Neuronal stem cell (in vitro differentiated cells): ENCODE measurements around the gene MCHR1.
A peak's percentile ranks its signal among the peaks of the same experiment; 100 is the strongest.

Experiments used
- DNase-seq: peaks from one replicate; pipeline ENCODE4 v3.0.0-alpha.2; 2013; ENCODE audit warnings: low spot score
- H2AFZ ChIP-seq: one replicate; pipeline ENCODE4 v1.6.1; 2013; ENCODE audit warnings: mild to moderate bottlenecking, low read length, inconsistent platforms
- H2AK5ac ChIP-seq: 2 replicates; pipeline ENCODE4 v1.6.1; 2013; ENCODE audit warnings: low read depth, mild to moderate bottlenecking, inconsistent platforms, low read length, moderate library complexity, mixed read lengths
- H2BK120ac ChIP-seq: 2 replicates; pipeline ENCODE4 v1.6.1; 2013; ENCODE audit warnings: low read depth, mild to moderate bottlenecking, inconsistent platforms, low read length, moderate library complexity, mixed read lengths
- H2BK12ac ChIP-seq: one replicate; pipeline ENCODE4 v1.6.1; 2013; ENCODE audit warnings: low read length, inconsistent platforms
- H2BK15ac ChIP-seq: 2 replicates; pipeline ENCODE4 v1.6.1; 2013; ENCODE audit warnings: mild to moderate bottlenecking, low read length, inconsistent platforms, mixed read lengths
- H2BK5ac ChIP-seq: one replicate; pipeline ENCODE4 v1.6.1; 2013; ENCODE audit warnings: inconsistent platforms, mild to moderate bottlenecking, low read length, moderate library complexity
- H3K14ac ChIP-seq: one replicate; pipeline ENCODE4 v1.6.1; 2013; ENCODE audit warnings: low read length, inconsistent platforms
- H3K18ac ChIP-seq: 2 replicates; pipeline ENCODE4 v1.6.1; 2013; ENCODE audit warnings: low read length, inconsistent platforms
- H3K23ac ChIP-seq: 2 replicates; pipeline ENCODE4 v1.6.1; 2013; ENCODE audit warnings: low read depth, mild to moderate bottlenecking, mixed read lengths, low read length, inconsistent platforms; ENCODE audit not compliant: poor library complexity
- H3K27ac ChIP-seq: replicated peaks from 3 replicates; pipeline ENCODE4 v1.5.1; 2013; ENCODE audit warnings: low read length, inconsistent platforms
- H3K27me3 ChIP-seq, 3 experiments: 2 replicates each; pipeline ENCODE4 v1.6.1; 2013; ENCODE audit warnings: low read length in 3 of 3, mild to moderate bottlenecking in 2 of 3, inconsistent platforms in 1 of 3, low read depth in 1 of 3, mixed read lengths in 1 of 3, moderate library complexity in 1 of 3; ENCODE audit not compliant: control insufficient read depth in 3 of 3, insufficient read depth in 3 of 3
- H3K36me3 ChIP-seq, 2 donors: replicated peaks in 1 of 2; 2 replicates each; pipeline ENCODE4 v1.6.1; 2013; ENCODE audit warnings: low read length in 2 of 2; ENCODE audit not compliant: control insufficient read depth in 2 of 2, insufficient read depth in 2 of 2
- H3K4ac ChIP-seq: 2 replicates; pipeline ENCODE4 v1.6.1; 2013; ENCODE audit warnings: inconsistent platforms, mild to moderate bottlenecking, low read length, moderate library complexity
- H3K4me1 ChIP-seq, 2 donors: 1 replicate in 1 of 2; 2 replicates in 1 of 2; pipeline ENCODE4 v1.6.1; 2013; ENCODE audit warnings: low read length in 2 of 2, low read depth in 1 of 2; ENCODE audit not compliant: control insufficient read depth in 2 of 2, insufficient read depth in 1 of 2
- H3K4me2 ChIP-seq: one replicate; pipeline ENCODE4 v1.6.1; 2013; ENCODE audit warnings: mild to moderate bottlenecking, low read length, inconsistent platforms; ENCODE audit not compliant: insufficient read depth, poor library complexity, severe bottlenecking
- H3K4me3 ChIP-seq, 2 donors: 2 replicates each; pipeline ENCODE4 v1.5.1; 2013; ENCODE audit warnings: low read length in 2 of 2, mild to moderate bottlenecking in 2 of 2, inconsistent platforms in 1 of 2, moderate library complexity in 1 of 2
- H3K79me1 ChIP-seq: one replicate; pipeline ENCODE4 v1.6.1; 2013; ENCODE audit warnings: low read depth, mild to moderate bottlenecking, inconsistent platforms, low read length, moderate library complexity
- H3K9ac ChIP-seq: one replicate; pipeline ENCODE4 v1.6.1; 2013; ENCODE audit warnings: mild to moderate bottlenecking, low read depth, low read length, inconsistent platforms; ENCODE audit not compliant: poor library complexity
- H3K9me3 ChIP-seq, 2 donors: replicated peaks in 1 of 2; 2 replicates each; pipeline versions ENCODE3 to v1.6.1; 2013; ENCODE audit warnings: low read length in 2 of 2, mild to moderate bottlenecking in 2 of 2, inconsistent platforms in 1 of 2, low read depth in 1 of 2, mixed read lengths in 1 of 2, moderate library complexity in 1 of 2; ENCODE audit not compliant: control insufficient read depth in 2 of 2, insufficient read depth in 1 of 2
- H4K8ac ChIP-seq: one replicate; pipeline ENCODE4 v1.6.1; 2013; ENCODE audit warnings: low read depth, mild to moderate bottlenecking, inconsistent platforms, low read length, moderate library complexity
- H4K91ac ChIP-seq: one replicate; pipeline ENCODE4 v1.6.1; 2013; ENCODE audit warnings: low read length, low read depth, mild to moderate bottlenecking, inconsistent platforms; ENCODE audit not compliant: poor library complexity
- WGBS, 2 donors: extraction: QIAGEN DNeasy Blood & Tissue Kit; methylation state at CpG; one replicate each; pipeline ENCODE4 v1.1.7; 2013; ENCODE audit warnings: missing lambda C conversion rate in 2 of 2, mixed read lengths in 1 of 2; ENCODE audit not compliant: insufficient read length in 2 of 2, insufficient replicate concordance in 1 of 2; ENCODE audit errors: extremely low coverage in 2 of 2; 5-methylcytosine and 5-hydroxymethylcytosine counted together

Gene MCHR1

DNA sequence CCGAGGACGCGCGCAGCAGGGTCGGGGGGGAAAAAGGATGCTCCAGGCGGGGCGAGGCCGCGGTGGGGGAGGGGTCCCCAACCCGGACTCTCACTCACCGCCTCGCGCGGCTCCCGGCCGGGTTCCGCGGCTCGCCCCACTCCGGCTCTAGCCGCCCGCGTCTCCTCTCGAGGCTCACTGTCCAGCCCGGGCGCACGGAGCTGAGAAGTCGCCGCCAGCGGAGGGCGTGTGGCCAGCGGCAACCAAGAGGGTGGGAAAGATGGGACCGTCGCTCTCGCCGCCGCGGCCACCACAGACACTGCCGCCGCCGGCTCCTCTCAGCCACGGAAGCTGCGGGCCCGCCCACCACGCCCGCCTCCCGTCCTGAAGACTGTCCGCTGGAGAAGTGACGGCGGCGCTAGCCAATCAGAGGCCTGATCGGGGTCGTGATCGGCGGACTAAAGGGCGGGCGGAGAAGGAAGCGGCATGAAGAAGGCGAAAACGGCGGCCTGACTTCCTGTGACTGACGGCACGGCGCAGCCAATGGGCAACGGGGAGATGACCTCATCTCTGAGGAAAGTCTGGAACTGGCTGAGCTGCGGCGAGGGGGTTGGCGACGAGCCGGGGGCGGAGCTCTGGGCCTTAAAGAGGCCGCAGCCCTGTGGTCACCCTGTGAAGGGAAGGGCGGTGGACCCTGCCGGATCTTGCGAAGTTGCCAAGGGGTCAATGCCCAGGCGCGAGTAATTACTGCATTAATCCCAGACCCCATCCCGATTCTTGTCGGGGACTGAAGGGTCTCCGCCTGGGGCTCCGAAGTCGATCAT is 42.7 kb upstream of the MCHR1 start, which contains the start of gene MRTFA:
TSS of gene MRTFA (minus strand) at position 340 of the 803 bp plus-strand sequence.
- Histone ChIP-seq H3K9ac (peak within 1 kb of the TSS; percentile 98), H2BK12ac (peak within 1 kb of the TSS; percentile 30), H3K27ac (peak within 1 kb of the TSS; percentile 65), H3K14ac (peak within 1 kb of the TSS; percentile 98), H2BK5ac (peak within 1 kb of the TSS; percentile 96), H4K91ac (no peak within 1 kb of the TSS), H3K18ac (peak within 1 kb of the TSS; percentile 98), H3K4me1 (peaks cover 5 to 12% of the 10 kb centered on the region in 2 donors), H2AK5ac (peak within 1 kb of the TSS; percentile 61), H2AFZ (peak within 1 kb of the TSS; percentile 97), H2BK15ac (peak within 1 kb of the TSS; percentile 78), H3K4me2 (peak within 1 kb of the TSS; percentile 90), H3K4ac (no peak within 1 kb of the TSS), H3K4me3 (peak within 1 kb of the TSS; percentile 62 to 99), H3K27me3 (no peaks in the 10 kb centered on the region), H4K8ac (no peak within 1 kb of the TSS), H3K23ac (peak within 1 kb of the TSS; percentile 90), H3K36me3 (no peaks in the 10 kb centered on the region), H2BK120ac (peak within 1 kb of the TSS; percentile 30), H3K9me3 (peaks cover 0 to 11% of the 10 kb centered on the region in 2 donors), H3K79me1 (peaks cover 11% of the 10 kb centered on the region)
- peak; percentile 100 for DNase-seq
- no CpG with 5 or more reads among the region's 82 CpGs for WGBS, 2 donors

DNA sequence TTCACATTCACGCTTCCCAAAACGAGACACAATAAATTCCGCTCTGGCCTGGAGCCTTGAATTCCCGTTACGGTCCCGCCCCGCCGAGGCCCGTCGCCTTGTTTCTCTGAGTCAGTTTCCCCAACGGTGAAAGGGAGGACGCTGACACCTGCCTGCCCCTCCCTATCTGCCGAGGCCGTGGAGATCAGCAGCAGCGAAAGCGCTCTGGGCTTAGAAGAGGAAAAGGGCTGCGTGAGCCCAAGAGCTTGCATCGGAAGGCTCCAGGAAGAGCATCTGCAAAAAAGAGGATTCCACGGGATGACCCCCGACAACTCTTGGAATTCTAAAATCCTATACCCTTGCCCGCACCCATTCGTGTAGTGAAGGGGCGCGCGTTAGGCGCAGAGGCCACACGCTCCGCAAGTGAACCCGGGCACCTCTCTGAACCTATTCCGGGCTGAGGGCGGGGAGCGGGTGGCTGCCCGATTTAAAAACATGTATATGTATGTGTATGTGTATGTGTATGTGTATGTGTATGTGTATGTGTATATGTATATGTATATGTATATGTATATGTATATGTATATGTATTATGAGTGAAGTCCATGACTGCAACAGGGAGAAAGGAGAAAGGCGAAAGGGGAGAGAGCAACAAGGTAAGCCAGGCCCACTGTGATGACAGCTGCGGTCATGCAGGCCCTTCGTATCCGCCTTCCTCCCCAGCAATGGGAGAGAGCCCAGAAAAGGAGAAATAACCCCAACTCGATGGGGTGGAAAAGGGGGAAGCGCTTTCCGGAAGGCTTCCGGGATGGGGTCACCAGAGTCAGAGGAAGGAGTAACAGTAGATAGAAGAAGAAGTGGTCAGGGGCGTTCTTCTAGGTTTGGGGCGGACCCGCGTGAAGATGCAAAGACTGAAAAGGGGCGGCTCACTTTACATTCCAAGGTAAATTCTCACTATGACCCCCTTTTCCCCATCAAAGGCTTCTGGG is 41.8 kb upstream of the MCHR1 start:
- no peak for DNase-seq
- Histone ChIP-seq H2BK5ac (peak overlapping the region; percentile 62), H3K9me3 (peaks cover 0 to 5% of the 10 kb centered on the region in 2 donors), H2BK120ac (no peak overlapping the region), H2BK12ac (no peak overlapping the region), H2AK5ac (peak overlapping the region; percentile 93), H3K18ac (peak overlapping the region; percentile 50), H3K4me1 (peaks cover 5 to 7% of the 10 kb centered on the region in 2 donors), H3K14ac (no peak overlapping the region), H3K27ac (no peak overlapping the region), H3K36me3 (no peaks in the 10 kb centered on the region), H4K91ac (no peak overlapping the region), H3K4ac (no peak overlapping the region), H3K9ac (peak overlapping the region; percentile 91), H2BK15ac (peak overlapping the region; percentile 74), H4K8ac (no peak overlapping the region), H3K23ac (peak overlapping the region; percentile 44), H3K27me3 (peaks cover 0 to 4% (median 0%) of the 10 kb centered on the region in 3 experiments), H3K4me2 (peak overlapping the region; percentile 87), H3K4me3 (peak overlapping the region; percentile 62 to 81), H3K79me1 (peaks cover 11% of the 10 kb centered on the region), H2AFZ (peak overlapping the region; percentile 90)
- no CpG with 5 or more reads among the region's 46 CpGs for WGBS, 2 donors

DNA sequence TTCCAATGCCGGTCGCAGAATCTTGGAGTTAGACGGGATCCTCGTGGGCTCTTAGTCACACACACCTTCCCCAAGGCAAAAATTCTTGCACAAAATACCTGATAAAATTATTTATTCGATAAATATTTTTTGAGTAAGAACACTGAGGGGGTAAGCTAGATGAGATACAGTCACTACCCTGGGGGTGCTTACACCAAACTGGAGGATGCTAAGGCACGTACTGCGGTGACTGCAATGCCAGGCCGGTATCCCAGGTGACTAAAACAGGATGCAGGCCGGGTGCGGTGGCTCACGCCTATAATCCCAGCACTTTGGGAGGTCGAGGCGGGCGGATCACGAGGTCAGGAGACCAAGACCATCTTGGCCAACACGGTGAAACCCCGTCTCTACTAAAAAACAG is 41.0 kb upstream of the MCHR1 start:
- no peak overlapping the region for H4K8ac ChIP-seq
- no peak overlapping the region for H3K4me2 ChIP-seq
- no peak overlapping the region for H3K18ac ChIP-seq
- no peak overlapping the region for H3K23ac ChIP-seq
- H3K4me1 ChIP-seq: peaks cover 5 to 7% of the 10 kb centered on the region in 2 donors
- no peak for DNase-seq
- H4K91ac ChIP-seq: no peak overlapping the region
- no peak overlapping the region for H3K14ac ChIP-seq
- no peak overlapping the region for H2BK5ac ChIP-seq
- no peak overlapping the region for H2BK120ac ChIP-seq
- H3K9ac ChIP-seq: no peak overlapping the region
- H2BK15ac ChIP-seq: no peak overlapping the region
- H3K79me1 ChIP-seq: peaks cover 11% of the 10 kb centered on the region
- H3K9me3 ChIP-seq: no peaks in the 10 kb centered on the region
- H3K4ac ChIP-seq: no peak overlapping the region
- peaks cover 0 to 4% (median 0%) of the 10 kb centered on the region in 3 experiments for H3K27me3 ChIP-seq
- no peak overlapping the region for H2BK12ac ChIP-seq
- WGBS, 2 donors: no CpG with 5 or more reads among the region's 17 CpGs
- no peak overlapping the region for H3K27ac ChIP-seq
- H2AK5ac ChIP-seq: no peak overlapping the region
- H3K36me3 ChIP-seq: no peaks in the 10 kb centered on the region
- no peak overlapping the region for H3K4me3 ChIP-seq
- H2AFZ ChIP-seq: peak overlapping the region; percentile 90
